Medulla oblongata (tissue), 1 donor: ENCODE results near the gene SLC39A12.

Source experiments
- DNase-seq: peaks from one replicate; pipeline ENCODE4 v3.0.0-alpha.2; 2015; ENCODE audit errors: extremely low spot score

The SLC39A12 gene

GRCh38 chr10:18044976-18045720, 93.4 kb downstream of the SLC39A12 start:
- no peak for DNase-seq

DNA sequence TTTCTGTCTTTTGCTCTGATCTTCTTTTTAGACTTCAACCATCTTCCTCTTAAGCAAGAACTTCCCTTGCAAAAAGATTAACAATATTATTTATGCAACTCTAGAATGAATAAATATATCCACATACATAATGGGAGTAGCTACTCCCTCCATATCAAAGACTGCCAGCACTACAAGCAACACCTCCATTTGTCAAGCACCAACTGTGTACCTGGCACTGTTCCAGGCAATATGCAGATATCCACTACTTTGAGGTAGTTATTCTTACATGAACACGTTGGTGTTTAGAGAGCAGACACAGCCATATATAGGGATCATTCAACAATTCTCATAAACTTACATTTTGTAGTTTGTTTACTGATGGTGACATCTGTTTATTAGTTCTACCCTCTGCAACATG, 104.9 kb downstream of the SLC39A12 start:
- DNase-seq = no peak

- no peak for DNase-seq
These were observed 108.3 kb downstream of the SLC39A12 start for GRCh38 chr10:18059826-18060559.

DNA sequence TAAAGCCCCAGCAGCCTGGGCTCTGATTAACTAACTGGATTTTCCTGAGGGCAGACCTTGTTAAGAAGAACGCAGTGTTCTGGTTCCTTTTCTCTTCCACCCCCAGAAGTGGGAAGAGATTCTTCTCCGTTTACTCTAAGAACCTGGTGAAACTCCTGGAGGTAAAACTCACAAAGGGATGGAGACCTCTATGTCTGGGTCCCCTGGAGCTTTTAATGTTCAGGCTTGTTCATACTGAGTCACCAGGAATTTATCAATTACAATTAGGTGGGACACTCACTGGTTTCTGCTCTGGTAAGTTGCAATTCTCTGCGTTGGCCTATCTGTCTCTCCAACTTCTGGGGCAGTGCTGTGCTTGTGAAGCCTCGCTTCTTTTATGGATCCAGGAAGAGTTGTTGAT, 115.2 kb downstream of the SLC39A12 start:
- DNase-seq = no peak

DNA sequence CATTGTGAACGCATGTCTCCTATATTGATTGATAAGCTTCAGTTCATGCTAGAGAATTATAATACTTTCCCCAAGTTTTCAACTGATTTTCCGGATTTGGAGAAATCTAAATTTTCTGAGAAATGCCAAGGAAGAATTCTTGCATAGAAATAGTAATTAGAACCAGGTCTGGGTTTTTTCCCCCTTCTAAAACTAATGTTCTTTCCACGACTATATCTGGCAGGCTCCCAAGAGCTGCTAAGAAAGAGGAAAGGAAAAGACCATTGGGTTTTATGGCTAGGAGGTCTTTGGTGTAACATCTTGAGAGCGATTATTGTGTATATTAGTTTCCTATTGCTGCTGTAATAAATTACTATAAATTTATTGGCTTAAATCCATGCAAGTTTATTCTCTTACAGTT, 116.7 kb downstream of the SLC39A12 start:
- DNase-seq = no peak

- no peak for DNase-seq
These were observed 119.9 kb downstream of the SLC39A12 start for GRCh38 chr10:18071591-18071990.

DNA sequence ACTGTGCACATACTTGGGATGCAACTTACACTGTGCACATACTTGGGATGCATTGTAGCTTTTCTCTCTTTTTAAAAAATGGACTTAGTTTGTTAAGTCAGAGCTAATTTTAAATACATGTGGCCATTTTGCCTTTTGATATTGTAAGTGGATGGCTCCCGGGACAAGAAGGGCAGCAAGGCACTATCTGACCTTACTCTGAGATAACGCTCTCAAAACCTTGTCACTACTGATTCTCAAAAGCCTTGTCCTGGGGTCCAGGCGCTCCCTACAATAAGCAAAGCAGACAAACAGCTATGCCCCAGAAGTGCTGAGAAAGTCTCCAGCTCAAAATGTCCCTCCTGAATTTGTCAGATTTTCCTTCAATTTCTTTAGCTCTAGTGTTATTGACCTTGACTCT, 121.6 kb downstream of the SLC39A12 start:
- no peak for DNase-seq

DNA sequence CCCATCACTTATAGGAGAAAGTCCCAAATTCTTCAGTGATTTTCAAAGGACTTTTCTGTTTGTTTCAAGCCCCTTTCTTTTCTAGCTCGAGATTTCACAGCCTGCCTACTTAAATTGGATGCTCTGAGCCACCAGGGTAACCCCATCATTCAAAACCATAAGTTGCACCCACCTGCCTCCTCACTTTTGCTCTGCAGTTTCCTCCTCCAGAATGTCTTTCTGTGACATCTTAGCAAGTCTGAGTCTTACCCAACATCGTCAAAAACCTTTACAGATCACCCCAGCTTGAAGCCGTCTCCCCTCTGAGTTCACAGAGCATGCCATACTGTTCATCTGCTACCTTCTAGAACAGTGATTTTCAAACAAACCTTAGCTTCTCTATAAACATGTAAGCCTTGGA, 124.2 kb downstream of the SLC39A12 start:
- DNase-seq = no peak

DNA sequence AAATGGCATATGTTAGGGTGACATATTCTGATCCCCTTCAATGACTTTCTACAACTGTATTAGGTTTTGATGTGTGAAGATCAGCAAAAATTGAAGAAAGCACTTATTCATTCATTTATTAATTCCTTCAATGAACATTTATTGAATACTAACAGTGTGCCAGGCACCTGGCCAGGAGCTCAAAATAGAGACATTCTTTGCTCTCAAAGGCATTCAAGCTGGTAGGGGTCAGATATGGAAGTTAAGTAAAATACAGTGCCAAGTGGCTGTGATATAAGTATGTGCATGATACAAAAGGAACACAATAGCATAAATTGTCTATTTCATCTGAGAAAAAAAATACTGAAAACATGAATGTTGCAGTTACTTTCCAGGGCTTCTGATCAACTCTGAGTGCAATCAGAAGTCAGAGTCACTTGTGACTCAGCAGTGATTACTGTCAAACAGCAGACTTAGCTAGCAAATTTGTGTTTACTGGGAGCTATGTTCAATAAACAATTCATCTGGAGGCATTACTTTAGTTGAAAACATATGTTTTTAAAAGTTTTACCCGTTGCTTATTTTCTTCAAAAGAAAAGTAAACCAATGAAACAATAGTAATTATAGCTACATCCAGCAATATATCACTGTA, 128.1 kb downstream of the SLC39A12 start:
- no peak for DNase-seq

GRCh38 chr10:18082381-18082780, 130.7 kb downstream of the SLC39A12 start:
- DNase-seq = no peak

DNA sequence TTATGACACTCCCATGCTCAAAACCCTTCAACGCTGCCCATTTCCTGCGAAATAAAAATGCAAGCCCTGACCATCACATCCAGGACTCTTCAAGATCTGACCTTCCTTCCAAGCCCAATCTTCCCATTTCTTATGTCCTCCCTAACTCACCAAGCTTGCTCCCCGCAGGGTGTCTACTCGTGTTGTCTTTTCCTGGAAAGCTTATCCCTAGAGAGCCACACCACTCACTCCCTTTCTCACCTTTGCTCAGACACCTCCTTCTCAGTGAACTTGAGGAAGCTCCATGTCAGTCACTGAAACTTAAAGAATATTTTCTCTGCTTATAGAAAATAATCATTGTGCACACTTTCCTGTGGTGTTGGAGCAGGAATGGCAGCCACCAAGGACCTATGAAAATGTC, 134.1 kb downstream of the SLC39A12 start:
- no peak for DNase-seq

GRCh38 chr10:18086746-18087145, 135.0 kb downstream of the SLC39A12 start:
- no peak for DNase-seq

- DNase-seq = peak; percentile 47
These were observed 135.6 kb downstream of the SLC39A12 start for GRCh38 chr10:18087355-18087754.
